ENCODE measurements around the gene LAMA3. TPM values are rescaled to one million over a fixed set of nuclear protein-coding genes. Genes with fewer than 3 reads are reported as not detected.

The LAMA3 gene
- total RNA-seq, 3 donors from 2014 or later (not counting 1 experiment from before 2014, with no cell fraction given), result not detected

GRCh38 chr18:23725827-23726661, 36.8 kb downstream of the LAMA3 start:
- Histone ChIP-seq H3K9me3 (ENCODE audit: control insufficient read depth, insufficient read depth, low read length) (no peaks in the 10 kb centered on the region), H3K27me3 (ENCODE audit: control insufficient read depth, insufficient read depth, low read length) (no peaks in the 10 kb centered on the region), H3K4me3 (ENCODE audit: low read length) (no peak overlapping the region), H3K4me1 (ENCODE audit: control insufficient read depth, insufficient read depth, low read length) (no peaks in the 10 kb centered on the region), H3K36me3 (ENCODE audit: control insufficient read depth, insufficient read depth, low read length) (no peaks in the 10 kb centered on the region), H3K27ac (ENCODE audit: low read length) (no peak overlapping the region)
- intact Hi-C loops (cut with micrococcal nuclease), result no loop called here
- peaks cover 18 to 33% of the 10 kb centered on the region in 2 donors for H3K27me3 Mint-ChIP-seq (ENCODE audit: low read depth in 2 of 2)
- no peaks in the 10 kb centered on the region for H3K36me3 Mint-ChIP-seq
- H3K4me1 Mint-ChIP-seq, result no peaks in the 10 kb centered on the region
- H3K4me3 Mint-ChIP-seq, result no peak overlapping the region
- 88% methylated on average over 6 of the region's 7 CpGs for whole genome bisulfite sequencing (ENCODE audit: insufficient coverage)
- ATAC-seq, result no peak
- TF ChIP-seq CTCF (IDR thresholded peaks at IDR 0.05), result no peak
- DNase-seq, result no peak
- H3K27ac Mint-ChIP-seq, result no peak overlapping the region
- no peaks in the 10 kb centered on the region for H3K9me3 Mint-ChIP-seq

GRCh38 chr18:23727707-23728493, 38.6 kb downstream of the LAMA3 start:
- no peak for ATAC-seq
- intact Hi-C loops (cut with micrococcal nuclease), result no loop called here

GRCh38 chr18:23730857-23731256, 41.6 kb downstream of the LAMA3 start:
- Histone ChIP-seq H3K27ac (ENCODE audit: low read length) (no peak overlapping the region), H3K9me3 (ENCODE audit: control insufficient read depth, insufficient read depth, low read length) (no peaks in the 10 kb centered on the region), H3K4me1 (ENCODE audit: control insufficient read depth, insufficient read depth, low read length) (no peaks in the 10 kb centered on the region), H3K4me3 (ENCODE audit: low read length) (no peak overlapping the region), H3K36me3 (ENCODE audit: control insufficient read depth, insufficient read depth, low read length) (no peaks in the 10 kb centered on the region), H3K27me3 (ENCODE audit: control insufficient read depth, insufficient read depth, low read length) (no peaks in the 10 kb centered on the region)
- H3K36me3 Mint-ChIP-seq, result no peaks in the 10 kb centered on the region
- no peaks in the 10 kb centered on the region for H3K9me3 Mint-ChIP-seq
- H3K27ac Mint-ChIP-seq, result no peak overlapping the region
- ATAC-seq (no peak), DNase-seq (no peak)
- 84% methylated on average over 2 of the region's 2 CpGs for WGBS (ENCODE audit: insufficient coverage)
- intact Hi-C loops (cut with micrococcal nuclease), result no loop called here
- TF ChIP-seq CTCF (IDR thresholded peaks at IDR 0.05), result no peak
- no peak overlapping the region for H3K4me3 Mint-ChIP-seq
- no peaks in the 10 kb centered on the region for H3K4me1 Mint-ChIP-seq
- peaks cover 0 to 18% of the 10 kb centered on the region in 2 donors for H3K27me3 Mint-ChIP-seq (ENCODE audit: low read depth in 2 of 2)

More at GRCh38 chr18:23727707-23728493, 38.6 kb downstream of the LAMA3 start:
- no peak for TF ChIP-seq CTCF (IDR thresholded peaks at IDR 0.05)
- Mint-ChIP-seq H3K4me1 (no peaks in the 10 kb centered on the region), H3K27me3 (ENCODE audit: low read depth in 2 of 2) (peaks cover 15 to 17% of the 10 kb centered on the region in 2 donors), H3K36me3 (no peaks in the 10 kb centered on the region), H3K9me3 (no peaks in the 10 kb centered on the region), H3K4me3 (no peak overlapping the region), H3K27ac (no peak overlapping the region)
- 97% methylated on average over 5 of the region's 6 CpGs for WGBS (ENCODE audit: insufficient coverage)
- H3K27me3 ChIP-seq (ENCODE audit: control insufficient read depth, insufficient read depth, low read length), result no peaks in the 10 kb centered on the region
- no peaks in the 10 kb centered on the region for H3K9me3 ChIP-seq (ENCODE audit: control insufficient read depth, insufficient read depth, low read length)
- no peak for DNase-seq
- no peaks in the 10 kb centered on the region for H3K4me1 ChIP-seq (ENCODE audit: control insufficient read depth, insufficient read depth, low read length)
- H3K27ac ChIP-seq (ENCODE audit: low read length), result no peak overlapping the region
- no peaks in the 10 kb centered on the region for H3K36me3 ChIP-seq (ENCODE audit: control insufficient read depth, insufficient read depth, low read length)
- H3K4me3 ChIP-seq (ENCODE audit: low read length), result no peak overlapping the region

Measured in natural killer cell (primary cell).